Measurements from ENCODE around the gene MDFIC2. TPM values are rescaled to one million over a fixed set of nuclear protein-coding genes. Genes with fewer than 3 reads are reported as not detected.
"Not testable (repeated sequence)": the region's sequence is repeated elsewhere in the genome, so short reads cannot be mapped to it uniquely, and the experiment has no call there.

MDFIC2 gene
- total RNA-seq, 1 donor from 2014 or later = not detected

DNA sequence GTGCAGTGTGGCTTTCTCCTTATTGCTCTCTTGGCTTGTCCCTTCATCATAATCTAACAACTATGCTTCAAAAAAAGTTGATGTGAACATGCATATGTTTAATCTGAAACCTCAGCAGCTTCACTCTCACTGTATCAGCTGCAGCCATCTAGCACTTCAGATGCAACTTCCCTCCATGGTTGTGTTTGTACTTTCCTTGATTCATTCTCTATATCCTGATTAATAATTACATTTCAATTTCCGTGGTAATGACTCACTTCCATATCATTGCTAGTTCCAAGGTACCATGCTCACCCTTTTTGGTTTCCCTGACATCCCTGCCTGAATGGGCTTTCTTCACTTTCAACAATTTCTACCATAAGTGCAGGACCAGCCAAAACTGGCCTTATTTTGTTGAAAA lies 51.2 kb downstream of the MDFIC2 start:
- DNase-seq (ENCODE audit: low read depth in 2 of 2) = no peak

DNA sequence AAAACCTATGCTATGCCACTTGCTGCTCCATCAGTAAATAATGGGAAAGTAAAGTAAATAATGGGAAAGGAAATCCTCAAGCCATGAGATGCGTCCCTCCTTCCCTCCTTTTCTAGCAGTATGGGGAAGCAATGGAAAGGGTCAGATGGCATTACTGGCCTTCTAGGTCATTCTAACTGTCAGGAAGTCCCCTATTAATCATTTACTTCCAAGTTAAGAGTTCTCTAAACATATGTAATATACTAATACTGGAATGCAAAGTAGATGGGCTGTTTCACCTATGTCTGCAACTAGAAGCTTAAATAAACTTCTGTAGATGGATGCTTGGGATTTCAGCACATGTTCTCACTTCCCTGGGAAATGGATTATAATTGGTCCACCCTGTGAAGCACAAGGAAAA lies 55.9 kb downstream of the MDFIC2 start:
- DNase-seq (ENCODE audit: low read depth in 2 of 2) = no peak

DNA sequence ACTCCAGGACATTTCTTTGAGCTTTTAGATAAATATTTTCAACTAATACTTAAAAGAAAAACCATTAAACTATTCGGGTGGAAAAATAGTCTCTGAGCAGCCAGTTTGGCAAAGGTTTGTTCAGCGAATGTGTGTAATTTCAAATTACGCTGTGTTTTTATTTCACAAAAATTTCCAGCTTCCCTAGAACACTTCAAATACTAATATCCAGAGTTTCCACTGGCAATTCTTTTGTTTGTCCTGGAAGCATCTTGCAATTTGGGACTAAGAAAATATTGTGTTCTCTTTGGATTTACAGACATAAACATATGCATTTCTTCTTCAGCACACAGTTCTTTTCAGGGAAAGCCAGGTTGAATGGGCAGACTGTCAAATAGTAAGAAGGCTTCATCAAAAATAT lies 61.9 kb downstream of the MDFIC2 start:
- DNase-seq (ENCODE audit: low read depth in 2 of 2) = no peak

DNA sequence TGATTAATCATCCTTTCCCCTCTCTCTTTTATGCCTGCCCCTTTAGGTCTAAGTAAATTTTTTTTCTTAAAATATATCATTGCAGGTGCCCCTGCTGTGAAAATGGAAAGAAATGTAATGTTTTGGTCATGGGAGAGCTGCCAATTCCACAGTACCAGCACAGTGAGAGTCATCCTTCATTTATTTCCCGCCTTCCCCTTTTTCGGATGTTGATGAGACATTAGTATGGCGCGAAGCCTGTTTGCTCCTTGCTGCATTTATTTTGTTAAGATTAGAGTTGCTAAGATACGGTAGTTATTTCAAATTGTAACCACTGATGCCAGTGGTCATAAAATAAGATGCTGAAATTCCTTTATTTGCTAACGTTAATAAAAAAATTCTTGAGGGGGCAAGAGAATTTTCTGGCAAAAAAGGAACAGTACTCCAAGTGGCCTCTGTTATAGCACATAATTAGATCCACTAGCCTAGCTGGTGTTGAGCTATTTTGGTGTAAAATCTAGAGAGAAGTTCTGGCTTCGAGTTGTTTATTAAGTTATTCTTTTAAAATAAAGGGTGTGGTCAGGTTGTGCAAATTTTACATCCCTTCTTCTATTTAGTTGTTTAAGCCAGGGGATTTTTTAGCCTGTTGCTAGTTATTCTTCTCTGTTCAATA lies 62.8 kb downstream of the MDFIC2 start:
- DNase-seq (ENCODE audit: low read depth in 2 of 2) = peak; percentile 52 to 76

DNA sequence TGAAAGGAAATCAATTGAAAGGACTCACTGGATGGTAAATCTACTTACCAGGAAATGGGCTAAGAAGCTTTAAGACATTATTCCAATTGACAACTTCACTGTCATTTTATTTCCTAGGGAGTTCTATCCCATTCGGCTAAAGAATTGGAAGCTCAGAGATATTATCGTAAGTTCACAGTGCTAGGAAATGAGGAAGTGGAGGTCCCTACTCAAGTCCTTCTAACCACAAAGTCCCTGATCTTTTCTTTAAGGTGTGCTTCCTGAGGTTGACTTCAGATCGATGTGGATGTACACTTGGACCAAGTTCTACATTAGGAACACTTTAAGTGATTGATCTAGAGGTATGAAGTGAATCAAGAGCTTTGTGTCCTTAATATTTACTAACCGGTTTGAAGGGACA lies 63.6 kb downstream of the MDFIC2 start:
- no peak for DNase-seq (ENCODE audit: low read depth in 2 of 2)

DNA sequence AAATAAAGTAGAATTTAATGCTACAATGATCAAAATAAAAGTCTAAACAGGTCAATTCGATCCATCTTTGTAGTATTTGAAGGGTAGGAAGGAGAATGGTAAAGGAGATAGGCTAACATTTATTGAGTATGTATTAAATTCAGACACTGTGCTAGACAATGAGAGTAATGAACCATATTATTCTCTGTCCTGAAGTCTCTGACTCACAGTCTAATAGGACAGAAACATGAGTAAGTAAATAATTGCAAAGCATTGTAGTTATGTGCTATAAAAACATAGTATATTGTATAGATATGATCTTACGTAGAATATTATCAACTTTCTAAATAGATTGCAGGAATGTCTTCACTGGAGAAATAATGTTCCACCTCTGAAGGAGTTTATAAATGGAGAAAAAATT lies 64.5 kb downstream of the MDFIC2 start:
- DNase-seq (ENCODE audit: low read depth in 2 of 2) = peak in 1 of 2 donors; percentile 23

DNA sequence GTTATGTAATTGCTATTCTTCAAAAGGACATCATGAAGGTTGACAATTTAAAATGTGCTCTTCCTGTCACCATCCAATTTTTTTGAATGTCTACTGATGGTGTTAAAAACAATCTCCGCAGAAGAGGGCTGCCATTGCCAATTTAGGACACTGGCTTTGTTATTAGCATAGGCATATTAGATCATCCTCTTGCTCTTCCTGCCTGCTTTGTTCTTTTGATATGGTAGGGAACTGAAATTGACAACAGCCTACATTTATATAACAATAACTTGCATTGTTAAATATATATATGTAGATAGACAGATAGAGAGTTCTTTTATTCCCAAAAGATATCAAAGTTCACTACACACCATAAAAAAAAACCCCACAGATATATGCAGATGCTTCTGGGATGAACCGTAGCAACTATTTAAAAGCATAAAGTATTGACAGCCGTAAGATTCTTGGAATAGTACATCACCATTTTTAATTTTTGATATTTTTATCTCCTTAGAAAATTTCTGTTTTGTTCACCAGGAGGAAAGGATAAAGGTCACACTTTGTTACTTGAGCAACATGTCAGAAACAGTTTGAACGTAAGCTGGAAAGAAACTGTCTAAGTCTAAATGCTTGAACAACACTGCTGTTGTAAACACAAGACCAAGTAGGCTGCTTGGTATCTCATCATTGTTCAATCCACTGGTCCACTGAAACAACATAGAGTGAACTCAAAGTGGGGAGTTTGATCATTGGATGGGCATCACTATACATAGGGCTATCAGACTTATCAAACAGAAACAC lies 66.5 kb downstream of the MDFIC2 start:
- no peak for DNase-seq (ENCODE audit: low read depth in 2 of 2)

DNA sequence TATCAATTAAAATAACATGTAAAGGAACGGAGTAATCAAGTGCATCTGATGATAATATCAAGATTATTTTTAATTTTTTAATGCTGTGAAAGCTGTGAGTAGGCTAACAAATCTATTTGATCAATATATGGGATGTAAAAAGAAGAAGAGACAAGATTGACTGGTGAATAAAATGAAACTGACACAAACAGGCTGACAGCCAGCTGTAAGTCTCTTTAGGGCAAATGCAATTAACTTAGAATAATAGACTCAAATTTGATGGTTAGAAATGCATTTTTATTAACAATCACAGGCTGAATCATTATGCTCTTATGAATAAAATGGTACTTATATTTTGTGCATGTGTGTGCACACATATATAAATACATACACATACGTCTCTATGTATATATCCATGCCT lies 68.0 kb downstream of the MDFIC2 start:
- no peak for DNase-seq (ENCODE audit: low read depth in 2 of 2)

DNA sequence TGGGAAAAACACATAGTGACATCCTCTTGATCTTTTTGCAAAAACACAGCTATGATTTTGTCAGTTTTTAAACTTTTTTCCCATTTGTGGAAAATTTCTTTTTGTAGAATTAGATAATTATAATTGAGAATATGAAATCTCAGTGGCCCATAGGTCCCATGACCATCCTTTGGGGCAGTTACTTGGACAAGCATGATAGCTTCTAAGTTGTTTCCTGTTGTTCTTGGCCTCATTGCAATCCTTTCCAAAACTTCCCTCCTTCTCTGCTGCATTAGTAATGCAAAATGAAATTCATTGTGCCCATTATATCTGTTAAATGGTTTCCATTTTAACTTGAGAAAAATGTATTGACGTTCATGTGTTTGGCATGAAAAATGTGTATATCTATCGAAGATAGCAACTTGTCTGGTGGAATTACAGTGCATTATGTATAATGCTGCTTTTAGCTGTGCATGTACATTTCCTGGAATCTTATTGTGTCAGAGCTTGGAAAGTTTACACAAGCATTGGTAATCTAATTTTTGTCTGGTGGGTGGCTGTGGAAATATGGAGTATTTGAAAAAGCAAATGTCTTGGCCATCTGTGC lies 70.0 kb downstream of the MDFIC2 start:
- DNase-seq (ENCODE audit: low read depth in 2 of 2) = peak in 1 of 2 donors; percentile 25

DNA sequence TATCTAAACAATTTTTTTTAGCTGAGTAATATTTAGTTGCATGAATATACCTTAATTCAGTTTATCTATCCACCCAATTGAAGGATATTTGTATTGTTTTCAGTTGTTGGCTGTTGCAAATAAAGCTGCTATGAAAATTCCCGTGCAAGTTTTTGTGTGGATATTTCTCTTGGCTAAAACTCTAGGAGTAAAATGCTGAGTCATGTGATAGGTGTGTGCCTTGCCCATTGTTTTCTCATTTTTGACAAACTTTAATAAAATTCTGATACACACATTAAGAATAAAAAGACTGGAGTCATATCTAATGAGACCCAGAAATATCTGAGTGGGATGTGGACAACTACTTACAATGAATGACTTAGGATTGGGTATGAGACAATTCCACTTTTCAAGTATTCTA lies 78.6 kb downstream of the MDFIC2 start:
- DNase-seq (ENCODE audit: low read depth in 2 of 2) = no peak

DNA sequence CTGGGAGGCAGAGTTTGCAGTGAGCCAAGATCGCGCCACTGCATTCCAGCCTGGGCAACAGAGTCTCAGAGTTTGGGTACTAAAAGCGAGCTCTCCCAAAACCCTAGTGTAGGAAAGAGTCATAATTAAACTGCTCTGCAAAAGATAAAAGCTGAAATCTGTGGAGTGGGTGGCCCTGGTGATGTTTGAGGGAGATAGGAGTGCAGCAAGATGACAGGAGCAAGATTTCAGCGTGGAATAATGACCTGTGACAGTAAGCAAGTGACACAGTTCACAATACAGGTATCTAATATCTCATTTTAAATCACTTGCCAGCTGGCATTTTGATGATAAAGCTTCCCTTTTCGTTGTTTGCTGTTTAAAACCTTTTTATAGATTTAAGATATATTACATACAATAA lies 79.3 kb downstream of the MDFIC2 start:
- no peak for DNase-seq (ENCODE audit: low read depth in 2 of 2)

DNA sequence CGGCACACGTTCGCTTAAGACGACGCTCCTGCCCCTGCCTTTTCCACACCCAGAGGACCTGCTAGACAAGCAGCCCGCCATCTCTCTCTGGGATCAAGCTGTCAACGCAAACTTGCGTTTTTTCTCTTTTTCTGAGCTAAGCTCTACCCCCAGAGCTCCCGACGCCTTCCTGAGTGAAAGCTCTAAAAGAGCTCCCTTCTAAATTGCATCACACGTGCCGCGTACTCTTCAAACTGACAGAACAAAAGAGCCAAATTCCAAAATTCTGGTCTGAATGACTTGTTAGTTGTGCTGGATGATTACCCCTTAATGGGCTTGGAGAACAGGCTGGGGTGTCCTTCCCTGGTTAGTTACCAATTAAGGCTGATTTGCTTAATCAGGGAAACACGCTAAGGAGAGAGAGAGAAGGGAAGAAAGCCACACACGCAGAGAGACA lies 81.2 kb downstream of the MDFIC2 start:
- no peak for DNase-seq (ENCODE audit: low read depth in 2 of 2)

DNA sequence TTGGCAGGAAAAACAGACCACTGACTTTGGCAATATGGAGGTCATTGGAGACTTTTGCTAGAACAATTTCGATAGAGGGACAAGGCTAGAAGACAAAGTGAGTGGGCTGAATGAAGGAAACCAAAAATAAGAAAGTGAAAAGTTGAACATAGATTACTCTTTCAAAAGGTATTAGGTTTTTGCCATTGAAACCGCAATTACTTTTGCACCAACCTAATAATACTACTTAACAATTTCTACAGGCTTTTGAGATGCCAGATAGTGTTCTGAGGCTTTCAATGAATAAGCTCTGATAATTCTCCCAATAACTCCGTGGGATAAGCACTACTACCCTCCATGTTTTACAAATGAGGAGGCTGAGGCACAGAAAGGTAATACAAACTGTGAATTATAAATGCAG lies 85.0 kb downstream of the MDFIC2 start:
- DNase-seq (ENCODE audit: low read depth in 2 of 2) = no peak

DNA sequence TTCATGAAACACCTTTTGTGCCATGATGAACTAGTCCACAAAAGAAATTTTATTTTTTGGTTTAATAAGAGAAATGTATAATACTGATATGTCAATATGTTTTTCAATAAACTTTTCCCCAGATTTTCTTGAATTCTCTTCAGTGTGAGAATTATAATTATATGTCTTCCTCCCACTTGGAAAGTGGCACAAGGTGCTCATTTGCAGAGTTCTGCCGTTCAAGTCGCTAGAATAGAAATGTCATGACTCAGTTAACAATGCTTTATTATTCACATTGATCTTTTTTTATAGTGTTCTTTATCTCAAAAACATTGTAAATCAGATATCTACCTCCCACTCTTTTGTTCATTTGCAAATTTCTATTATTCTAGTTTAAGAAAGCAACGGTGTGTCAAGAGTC lies 87.3 kb downstream of the MDFIC2 start:
- DNase-seq (ENCODE audit: low read depth in 2 of 2) = no peak

DNA sequence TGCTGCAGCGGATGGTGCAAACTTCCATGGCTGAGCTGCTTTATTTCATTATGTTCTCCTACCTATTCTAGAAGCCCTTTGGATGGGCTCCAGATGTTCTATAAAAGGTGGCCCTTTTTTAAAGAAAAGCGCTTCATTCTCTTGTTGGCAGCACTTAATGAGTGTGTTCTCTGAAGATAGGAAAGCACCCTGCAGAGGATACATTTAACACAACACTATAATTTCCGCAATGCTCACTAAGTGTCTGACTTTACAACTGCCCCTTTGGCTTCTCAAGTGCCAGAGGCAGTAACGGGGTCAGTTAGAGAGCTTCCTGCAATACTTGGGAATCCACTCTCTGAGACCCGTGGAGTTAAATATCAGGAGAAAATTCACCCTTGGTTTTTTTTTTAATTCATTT lies 88.1 kb downstream of the MDFIC2 start:
- no peak for DNase-seq (ENCODE audit: low read depth in 2 of 2)

DNA sequence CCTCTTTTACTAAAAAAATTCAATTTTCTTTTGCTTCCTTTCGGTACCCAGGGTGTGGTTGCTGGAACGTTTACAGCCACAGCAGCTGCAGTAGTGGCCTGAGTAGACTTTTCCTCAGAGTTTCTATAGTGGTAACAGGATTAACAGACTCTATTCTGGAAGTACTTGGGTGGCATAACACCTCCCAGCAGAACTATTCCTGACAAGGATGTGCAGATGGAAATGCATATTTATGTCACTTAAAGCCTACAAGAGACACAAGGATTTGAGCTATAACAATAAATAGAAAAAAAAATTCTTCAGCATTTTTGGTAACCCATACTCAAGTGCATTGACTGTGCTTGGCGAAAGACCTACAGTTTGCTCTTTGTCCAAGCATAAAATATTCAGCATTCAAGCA lies 94.0 kb downstream of the MDFIC2 start:
- no peak for DNase-seq (ENCODE audit: low read depth in 2 of 2)

DNA sequence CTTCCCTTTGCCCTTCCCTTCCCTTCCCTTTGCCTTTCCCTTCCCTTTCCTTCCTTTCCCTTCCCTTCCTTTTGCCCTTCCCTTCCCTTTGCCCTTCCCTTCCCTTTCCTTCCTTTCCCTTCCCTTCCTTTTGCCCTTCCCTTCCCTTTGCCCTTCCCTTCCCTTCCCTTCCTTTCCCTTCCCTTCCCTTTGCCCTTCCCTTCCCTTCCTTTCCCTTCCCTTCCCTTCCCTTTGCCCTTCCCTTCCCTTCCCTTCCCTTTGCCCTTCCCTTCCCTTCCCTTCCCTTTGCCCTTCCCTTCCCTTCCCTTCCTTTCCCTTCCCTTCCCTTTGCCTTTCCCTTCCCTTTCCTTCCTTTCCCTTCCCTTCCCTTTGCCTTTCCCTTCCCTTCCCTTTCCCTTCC lies 101.2 kb downstream of the MDFIC2 start:
- DNase-seq (ENCODE audit: low read depth in 2 of 2) = not testable (repeated sequence)

DNA sequence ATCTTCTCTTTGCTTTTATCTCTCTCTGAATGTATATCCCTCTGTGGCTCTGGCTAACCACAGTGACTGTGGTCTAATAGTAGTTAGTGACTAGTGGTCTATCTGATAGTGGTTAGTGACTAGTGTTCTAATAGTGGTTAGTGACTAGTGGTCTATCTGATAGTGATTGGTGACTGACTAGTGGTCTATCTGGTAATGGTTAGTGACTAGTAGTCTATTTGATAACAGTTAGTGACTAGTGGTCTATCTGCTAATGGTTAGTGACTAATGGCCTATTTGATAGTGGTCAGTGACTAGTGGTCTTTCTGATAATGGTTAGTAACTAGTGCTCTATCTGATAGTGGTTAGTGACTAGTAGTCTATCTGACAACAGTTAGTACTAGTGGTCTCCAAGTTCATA lies 110.5 kb downstream of the MDFIC2 start:
- DNase-seq (ENCODE audit: low read depth in 2 of 2) = no peak

DNA sequence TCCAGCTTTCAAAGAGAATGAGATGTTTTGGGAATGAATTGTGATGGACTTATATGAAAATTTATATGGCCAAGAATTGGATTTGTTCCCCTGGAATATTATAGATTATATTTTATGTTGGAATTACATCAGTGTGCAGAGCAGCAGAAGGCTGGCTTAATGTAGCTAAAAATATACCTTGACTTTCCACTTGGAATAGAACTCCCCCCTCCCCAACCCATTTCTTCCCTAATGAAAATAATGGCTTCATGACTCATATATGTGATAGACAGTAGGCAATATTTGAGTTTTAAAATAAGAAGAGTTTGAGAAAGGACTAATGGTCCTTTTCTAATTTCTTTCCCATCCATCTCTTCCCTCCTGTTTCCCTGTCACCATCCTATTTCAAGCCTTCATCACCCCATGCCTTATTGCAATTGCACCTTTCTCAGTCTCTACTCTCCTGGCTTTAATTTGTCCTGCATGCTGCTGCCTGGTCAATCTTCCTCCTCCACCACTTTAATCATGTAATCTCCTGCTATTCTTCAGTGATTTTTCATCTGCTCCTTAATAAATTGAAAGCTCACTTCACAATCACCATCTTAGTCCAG lies 122.5 kb downstream of the MDFIC2 start:
- no peak for DNase-seq (ENCODE audit: low read depth in 2 of 2)

DNA sequence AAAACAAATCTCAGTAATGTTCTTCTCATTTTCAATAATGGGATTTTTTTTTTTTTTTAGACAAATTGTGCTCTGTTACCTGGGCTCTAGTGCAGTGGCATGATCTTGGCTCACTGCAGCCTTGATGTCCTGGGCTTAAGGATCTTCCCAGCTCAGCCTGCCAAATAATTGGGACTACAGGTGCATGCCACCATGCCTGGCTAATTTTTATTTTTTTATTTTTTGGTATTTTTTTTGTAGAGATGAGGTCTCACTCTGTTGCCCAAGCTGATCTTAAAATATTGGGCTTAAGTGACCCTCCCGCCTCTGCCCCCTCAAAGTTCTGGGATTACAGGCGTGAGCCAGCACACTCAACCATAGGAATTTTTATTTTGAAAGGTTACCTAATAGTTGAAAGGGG lies 126.2 kb downstream of the MDFIC2 start:
- DNase-seq (ENCODE audit: low read depth in 2 of 2) = no peak

DNA sequence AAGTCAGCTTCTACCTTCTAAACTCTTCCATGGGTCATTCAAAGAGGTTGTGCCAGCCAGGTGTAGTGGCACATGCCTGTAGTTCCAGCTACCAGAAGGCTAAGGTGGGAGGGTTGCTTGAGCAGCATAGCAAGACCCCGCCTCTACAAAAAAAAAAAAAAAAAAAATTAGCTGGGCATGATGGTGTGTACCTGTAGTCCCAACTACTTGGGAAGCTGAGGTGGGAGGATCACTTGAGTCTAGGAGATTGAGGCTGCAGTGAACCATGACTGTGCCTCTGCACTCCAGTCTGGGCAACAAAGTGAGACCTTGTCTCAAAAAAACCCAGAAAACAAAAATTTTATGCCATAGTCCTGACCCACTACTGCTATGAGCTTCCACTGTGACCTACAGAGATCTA lies 126.8 kb downstream of the MDFIC2 start:
- no peak for DNase-seq (ENCODE audit: low read depth in 2 of 2)

DNA sequence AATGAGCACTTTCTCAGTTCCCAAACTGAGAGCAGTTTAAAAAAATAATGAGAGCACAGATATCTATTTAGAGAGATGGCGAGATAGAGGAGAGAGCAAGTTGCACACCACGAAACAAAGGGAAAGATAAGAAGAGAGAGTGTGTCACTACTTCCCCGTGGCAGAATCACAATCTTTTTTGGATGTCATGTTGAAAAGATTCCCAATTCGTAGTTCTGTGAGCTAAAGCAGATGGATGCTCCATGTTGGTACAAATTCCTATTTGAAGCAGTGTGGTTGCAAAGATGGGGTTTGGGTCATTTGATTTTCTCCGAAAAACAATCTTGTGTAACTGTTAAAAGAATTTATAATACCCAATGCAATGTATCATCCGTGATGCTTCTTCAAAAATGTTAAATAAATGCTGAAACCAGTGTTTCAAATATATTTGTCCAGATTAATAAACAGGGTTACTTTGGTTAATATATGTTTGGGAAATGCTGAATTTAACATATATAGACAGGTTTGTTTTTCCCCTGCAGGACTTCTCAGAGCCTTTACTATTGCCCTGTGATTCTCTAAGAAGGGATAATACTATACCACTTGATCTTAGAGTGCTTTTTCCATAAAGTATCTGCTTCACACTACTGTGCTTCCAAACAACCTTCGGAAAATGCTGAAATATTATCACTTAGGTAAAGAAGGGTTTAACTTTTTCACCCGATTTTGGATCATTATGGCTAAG lies 128.5 kb downstream of the MDFIC2 start:
- DNase-seq (ENCODE audit: low read depth in 2 of 2) = no peak
